GM20000 (cell line): Measurements from ENCODE around the gene NKIRAS2.

ENCODE experiments used
- DNase-seq: peaks from one replicate; pipeline ENCODE4 v3.0.0; 2012; ENCODE audit warnings: low spot score
- TF ChIP-seq, protein P1 (sequence below): IDR thresholded peaks from 2 replicates; pipeline ENCODE4 v1.5.1; 2012; ENCODE audit warnings: mild to moderate bottlenecking, control low read depth; ENCODE audit errors: extremely low read depth, missing control alignments

NKIRAS2 gene

GRCh38 chr17:42072323-42073187 lies 52.7 kb downstream of the NKIRAS2 start:
- no peak for DNase-seq
- TF ChIP-seq, protein P1, sequence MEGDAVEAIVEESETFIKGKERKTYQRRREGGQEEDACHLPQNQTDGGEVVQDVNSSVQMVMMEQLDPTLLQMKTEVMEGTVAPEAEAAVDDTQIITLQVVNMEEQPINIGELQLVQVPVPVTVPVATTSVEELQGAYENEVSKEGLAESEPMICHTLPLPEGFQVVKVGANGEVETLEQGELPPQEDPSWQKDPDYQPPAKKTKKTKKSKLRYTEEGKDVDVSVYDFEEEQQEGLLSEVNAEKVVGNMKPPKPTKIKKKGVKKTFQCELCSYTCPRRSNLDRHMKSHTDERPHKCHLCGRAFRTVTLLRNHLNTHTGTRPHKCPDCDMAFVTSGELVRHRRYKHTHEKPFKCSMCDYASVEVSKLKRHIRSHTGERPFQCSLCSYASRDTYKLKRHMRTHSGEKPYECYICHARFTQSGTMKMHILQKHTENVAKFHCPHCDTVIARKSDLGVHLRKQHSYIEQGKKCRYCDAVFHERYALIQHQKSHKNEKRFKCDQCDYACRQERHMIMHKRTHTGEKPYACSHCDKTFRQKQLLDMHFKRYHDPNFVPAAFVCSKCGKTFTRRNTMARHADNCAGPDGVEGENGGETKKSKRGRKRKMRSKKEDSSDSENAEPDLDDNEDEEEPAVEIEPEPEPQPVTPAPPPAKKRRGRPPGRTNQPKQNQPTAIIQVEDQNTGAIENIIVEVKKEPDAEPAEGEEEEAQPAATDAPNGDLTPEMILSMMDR, result no peak
